HG02588 (cell line): ENCODE results near the gene GSTT4.
"Not testable (repeated sequence)": the region's sequence is repeated elsewhere in the genome, so short reads cannot be mapped to it uniquely, and the experiment has no call there.

Experiments used
- ATAC-seq: cut with Tn5 transposase; IDR thresholded peaks from one replicate; pipeline ENCODE4 v1.9.1; 2021; ENCODE audit warnings: mild to moderate bottlenecking, moderate library complexity; ENCODE audit not compliant: unreplicated experiment

GSTT4 gene

GRCh38 chr22:24005201-24005600 lies at the start of gene GSTT4:
Gene GSTT4 (minus strand): TSS chr22:24005453. CDS start chr22:24005356, 97 bp downstream.
- no peak for ATAC-seq

- ATAC-seq = no peak
Measured at GRCh38 chr22:24054356-24054755, 49.1 kb upstream of the GSTT4 start.

DNA sequence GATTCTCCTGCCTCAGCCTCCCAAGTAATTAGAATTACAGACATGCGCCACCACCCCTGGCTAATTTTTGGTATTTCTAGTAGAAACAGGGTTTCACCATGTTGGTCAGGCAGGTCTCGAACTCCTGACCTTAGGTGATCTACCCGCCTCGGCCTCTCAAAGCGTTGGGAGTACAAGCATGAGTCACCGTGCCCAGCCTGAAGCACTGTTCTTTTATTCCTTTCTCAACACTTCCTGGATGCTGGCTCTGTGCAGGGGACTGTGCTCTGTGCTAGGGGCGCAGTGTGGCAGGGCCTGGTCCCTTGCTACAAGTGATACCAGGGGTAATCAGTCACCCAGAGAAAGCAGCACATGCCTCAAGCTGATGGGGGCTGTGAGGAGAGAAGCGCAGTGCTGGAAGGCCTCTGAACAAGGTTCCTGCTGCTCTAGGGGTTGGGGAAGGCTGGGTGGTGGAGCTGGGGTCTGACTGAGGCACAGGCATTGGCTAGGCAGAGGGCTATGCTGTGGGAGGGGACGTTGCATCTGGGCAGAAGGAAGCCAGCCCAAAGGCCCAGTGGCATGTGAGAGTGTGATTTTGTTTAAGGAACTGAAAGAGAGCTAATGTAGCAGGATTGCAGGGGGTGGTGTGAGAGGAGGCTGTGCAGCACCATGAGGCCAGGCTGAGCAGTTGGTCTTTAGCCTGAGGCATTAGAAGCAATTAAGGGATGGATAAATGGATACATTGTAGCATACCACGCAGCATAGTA lies 48.4 kb upstream of the GSTT4 start:
- peak; percentile 50 for ATAC-seq

DNA sequence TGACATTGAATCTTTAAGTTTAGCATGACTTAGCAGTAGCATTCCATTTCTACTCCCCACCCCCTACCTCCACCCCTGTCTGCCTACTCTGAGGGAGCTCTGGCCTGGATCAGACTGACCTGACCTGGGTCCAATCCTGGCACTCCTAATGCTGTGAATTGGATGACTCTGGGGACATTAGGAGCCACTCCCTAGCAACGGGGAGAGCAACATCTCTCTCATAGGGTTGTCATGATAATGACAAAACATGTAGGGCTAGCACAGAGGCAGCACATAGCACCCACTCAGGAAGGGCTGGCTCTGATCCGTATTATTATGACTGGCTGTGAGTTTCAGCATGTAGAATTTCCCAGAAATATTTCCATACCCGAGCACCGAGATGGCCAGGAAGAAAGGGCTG lies 46.3 kb upstream of the GSTT4 start:
- ATAC-seq = no peak

DNA sequence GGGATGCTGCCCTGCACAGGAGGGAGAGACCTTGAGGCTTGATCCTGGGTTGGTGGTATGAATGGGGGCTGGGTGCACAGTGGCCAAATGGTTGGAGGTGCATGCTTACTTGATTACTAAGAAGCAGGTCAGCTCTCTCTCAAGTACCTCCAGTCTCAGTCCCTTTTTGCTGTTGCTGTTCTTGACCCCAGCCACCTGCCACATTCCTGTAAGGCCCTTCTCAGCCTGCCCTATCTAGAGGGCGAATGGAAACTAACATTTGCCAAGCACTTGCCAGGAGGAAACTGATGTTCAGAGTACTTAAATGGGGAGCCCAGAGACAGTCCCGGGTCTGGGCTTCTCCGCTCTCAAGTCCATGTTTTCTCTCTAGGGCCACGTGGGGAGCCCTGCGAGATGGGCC lies 45.8 kb upstream of the GSTT4 start:
- ATAC-seq = no peak

GRCh38 chr22:24049978-24050377 lies 44.7 kb upstream of the GSTT4 start:
- no peak for ATAC-seq

GRCh38 chr22:24049211-24049610 lies 44.0 kb upstream of the GSTT4 start:
- ATAC-seq = no peak

DNA sequence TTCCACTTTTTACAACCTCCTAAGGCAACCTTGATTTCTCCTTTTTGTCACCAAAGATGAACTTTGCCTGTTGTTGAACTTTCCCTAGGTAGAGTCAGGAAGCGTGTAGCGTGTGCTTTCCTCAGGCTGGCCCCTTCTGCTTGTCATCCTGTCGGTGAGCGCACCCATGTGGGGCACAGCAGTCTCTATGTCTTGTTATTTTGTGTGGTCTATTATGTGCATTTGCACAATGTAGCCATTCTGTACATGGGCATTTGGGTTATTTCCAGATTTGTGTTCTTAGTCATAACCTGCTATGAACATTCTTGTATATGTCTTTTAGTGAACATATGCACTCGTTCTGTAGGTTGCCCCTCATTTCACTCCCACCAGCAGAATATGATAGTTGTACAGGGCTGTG lies 40.8 kb upstream of the GSTT4 start:
- no peak for ATAC-seq

GRCh38 chr22:24043958-24044357 lies 38.7 kb upstream of the GSTT4 start:
- ATAC-seq = no peak

DNA sequence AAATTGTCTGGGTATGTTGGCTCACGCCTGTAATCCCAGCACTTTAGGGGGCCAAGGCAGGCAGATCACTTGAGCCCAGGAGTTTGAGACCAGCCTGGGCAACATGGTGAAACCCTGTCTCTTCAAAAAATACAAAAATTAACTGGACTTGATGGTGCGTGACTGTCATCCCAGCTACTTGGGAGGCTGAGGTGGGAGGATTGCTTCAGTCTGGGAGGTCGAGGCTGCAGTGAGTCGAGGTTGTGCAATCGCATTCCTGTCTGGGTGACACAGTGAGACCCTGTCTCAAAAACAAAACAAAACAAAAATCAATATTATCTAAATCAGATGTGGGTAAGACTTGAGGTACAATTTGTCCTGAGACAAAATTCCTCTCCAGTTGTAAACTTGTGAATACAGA lies 38.2 kb upstream of the GSTT4 start:
- ATAC-seq = not testable (repeated sequence)

DNA sequence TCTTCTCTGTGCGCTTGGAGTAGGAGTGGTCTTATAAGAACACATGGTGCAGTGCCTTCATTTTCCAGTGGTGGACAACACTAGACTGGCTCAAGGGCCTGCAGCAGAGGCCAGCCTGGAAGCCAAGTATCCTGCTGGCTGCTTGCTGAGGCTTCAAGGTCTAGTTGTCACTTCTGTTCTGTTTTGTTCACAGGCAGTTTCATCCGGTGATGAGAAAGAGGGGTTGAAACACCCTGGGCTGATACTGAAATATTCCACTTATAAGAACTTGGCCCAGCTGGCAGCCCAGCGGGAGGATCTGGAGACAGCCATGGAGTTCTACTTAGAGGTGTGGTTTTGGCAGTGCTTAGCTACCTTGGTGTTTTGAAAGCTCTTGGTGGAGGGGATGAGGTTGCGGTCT lies 35.7 kb upstream of the GSTT4 start:
- no peak for ATAC-seq

DNA sequence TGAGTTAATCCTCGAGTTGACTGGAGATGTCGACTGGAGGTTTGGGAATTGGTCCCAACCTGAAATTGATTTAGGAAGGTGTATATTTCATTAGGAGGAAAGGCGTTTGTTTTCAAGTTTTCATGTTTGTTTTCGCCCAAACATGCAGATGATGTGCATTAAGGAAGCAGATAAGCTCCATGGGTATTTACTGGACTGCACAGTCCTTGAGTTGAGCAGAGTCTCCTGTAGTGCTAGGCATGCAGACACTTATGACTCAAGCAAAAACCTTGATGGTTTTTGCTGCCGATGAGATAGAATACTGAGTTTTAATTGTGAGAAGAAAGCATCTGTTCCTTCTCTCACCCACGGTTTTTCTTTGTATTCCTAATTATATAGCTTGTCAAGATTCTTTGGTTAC lies 33.8 kb upstream of the GSTT4 start:
- ATAC-seq = no peak

DNA sequence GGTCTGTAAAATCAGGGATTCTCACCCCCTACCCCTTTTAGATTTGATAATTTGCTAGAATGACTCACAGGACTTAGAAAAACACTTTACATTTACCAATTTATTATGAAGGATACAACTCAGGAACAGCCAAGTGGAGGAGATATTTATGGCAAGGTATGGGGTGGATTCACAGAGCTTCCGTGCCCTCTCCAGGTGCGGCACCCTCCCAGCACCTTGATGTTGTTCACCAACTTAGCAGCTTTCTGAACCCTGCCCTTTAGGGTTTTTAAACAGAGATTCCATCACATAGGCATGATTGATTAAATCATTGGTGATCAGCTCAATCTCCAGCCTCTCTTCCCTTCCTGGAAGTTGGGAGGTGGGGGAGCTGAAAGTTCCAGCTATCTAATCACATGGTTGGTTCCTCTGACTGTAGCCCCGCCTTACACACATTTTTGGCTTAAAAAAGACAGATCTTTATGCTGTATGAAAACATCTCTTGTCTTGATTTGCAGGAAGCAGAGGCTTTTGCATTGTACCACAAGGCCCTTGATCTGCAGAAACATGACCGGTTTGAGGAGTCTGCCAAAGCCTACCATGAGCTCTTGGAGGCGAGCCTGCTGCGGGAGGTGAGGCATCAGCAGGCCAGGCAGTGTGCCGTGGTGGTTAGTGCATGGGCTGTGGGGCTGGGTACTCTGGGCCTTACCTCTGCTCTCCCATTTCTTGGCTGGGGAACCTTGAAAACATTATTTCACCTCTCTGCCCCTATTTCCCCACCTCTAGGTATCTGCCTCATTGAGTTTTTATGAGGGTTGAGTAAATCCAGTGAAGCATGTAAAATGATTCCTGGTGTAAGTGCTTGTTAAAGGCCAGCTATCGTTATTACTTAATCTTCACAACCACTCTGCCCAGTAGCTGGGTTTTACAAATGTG lies 32.9 kb upstream of the GSTT4 start:
- no peak for ATAC-seq

DNA sequence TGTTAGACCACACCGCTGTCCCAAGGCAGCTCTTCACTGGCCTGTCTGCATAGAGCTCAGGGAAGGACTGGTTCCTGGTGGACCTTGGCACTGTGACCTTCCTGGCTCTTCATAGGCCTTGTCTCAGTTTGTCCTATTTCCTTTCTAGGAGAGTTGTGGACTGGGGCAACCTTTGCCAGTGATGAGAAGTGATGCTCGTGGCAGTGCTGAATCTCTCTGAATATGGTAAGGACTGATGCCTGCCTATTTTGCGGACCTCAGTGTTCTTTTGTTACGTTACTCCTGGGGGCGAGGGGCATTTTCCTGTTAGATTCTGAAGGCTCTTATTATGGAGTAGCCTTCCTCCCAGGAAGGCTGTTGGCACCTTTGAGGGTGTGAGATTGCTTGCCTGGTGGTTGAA lies 30.0 kb upstream of the GSTT4 start:
- no peak for ATAC-seq

DNA sequence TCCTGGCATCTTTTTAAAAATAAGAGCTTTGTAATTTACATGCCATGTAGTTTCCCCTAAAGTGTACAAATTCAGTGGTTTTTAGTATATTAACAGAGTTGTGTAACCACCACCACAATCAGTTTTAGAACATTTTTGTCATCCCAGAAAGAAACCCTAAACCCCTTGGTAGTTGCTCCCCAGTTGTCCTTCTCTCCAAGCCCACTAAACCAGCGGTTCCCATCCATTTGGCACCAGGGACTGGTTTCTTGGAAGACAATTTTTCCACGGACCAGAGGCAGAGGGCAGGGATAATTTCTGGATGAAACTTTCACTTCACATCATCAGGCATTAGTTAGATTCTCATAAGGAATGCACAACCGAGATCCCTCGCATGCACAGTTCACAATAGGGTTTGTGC lies 28.5 kb upstream of the GSTT4 start:
- ATAC-seq = no peak

GRCh38 chr22:24030186-24030702 lies 25.0 kb upstream of the GSTT4 start:
- no peak for ATAC-seq

- ATAC-seq = no peak
Measured at GRCh38 chr22:24029304-24029703, 24.1 kb upstream of the GSTT4 start.

GRCh38 chr22:24028533-24028932 lies 23.3 kb upstream of the GSTT4 start:
- ATAC-seq = no peak

DNA sequence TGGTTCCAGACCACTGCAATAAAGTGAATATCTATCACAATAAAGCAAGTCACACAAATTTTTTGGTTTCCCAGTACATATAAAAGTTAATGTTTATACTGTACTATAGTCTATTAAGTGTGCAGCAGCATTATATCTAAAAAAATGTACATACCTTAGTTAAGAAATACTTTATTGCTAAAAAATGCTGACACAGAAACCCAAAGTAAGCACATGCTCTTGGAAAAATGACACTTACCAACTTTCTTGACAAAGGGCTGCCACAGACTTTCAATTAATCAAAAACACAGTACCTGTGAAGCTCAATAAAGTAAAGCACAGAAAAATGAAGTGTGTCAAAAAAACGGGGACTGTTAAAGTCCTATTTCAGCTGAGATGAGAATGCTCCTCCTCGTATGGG lies 22.7 kb upstream of the GSTT4 start:
- ATAC-seq = no peak

GRCh38 chr22:24027389-24027975 lies 22.2 kb upstream of the GSTT4 start:
- no peak for ATAC-seq

DNA sequence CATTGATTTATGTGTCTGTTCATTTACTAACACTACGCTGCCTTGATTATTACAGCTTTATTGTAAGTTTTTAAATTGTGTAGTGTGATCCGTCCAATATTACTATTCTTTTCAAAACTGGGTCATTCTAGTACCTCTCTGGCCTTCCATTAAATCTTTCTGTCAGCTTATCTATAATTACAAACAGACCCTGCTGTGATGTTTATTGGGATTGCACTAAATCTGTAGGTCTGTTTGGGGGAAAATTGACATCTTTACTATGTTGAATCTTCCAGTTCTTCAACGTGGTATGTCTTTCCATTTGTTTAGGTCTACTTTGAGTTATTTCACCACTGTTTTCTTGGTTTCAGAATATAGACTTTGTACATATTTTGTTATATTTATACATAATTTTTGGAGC lies 21.5 kb upstream of the GSTT4 start:
- ATAC-seq = no peak

- no peak for ATAC-seq
Measured at GRCh38 chr22:24026056-24026455, 20.8 kb upstream of the GSTT4 start.
